NCI-H146 treated with DMSO at 0.1 percent for 48 hours (cell line): Measurements from ENCODE around the gene PUS7.
A peak's percentile ranks its signal among the peaks of the same experiment; 100 is the strongest.
"Not testable (repeated sequence)": the region's sequence is repeated elsewhere in the genome, so short reads cannot be mapped to it uniquely, and the experiment has no call there.

Source experiments
- DNase-seq: peaks from one replicate; lab custom pipeline; 2025; ENCODE audit not compliant: unreplicated experiment; lab: John Stamatoyannopoulos, UW

The PUS7 gene

DNA sequence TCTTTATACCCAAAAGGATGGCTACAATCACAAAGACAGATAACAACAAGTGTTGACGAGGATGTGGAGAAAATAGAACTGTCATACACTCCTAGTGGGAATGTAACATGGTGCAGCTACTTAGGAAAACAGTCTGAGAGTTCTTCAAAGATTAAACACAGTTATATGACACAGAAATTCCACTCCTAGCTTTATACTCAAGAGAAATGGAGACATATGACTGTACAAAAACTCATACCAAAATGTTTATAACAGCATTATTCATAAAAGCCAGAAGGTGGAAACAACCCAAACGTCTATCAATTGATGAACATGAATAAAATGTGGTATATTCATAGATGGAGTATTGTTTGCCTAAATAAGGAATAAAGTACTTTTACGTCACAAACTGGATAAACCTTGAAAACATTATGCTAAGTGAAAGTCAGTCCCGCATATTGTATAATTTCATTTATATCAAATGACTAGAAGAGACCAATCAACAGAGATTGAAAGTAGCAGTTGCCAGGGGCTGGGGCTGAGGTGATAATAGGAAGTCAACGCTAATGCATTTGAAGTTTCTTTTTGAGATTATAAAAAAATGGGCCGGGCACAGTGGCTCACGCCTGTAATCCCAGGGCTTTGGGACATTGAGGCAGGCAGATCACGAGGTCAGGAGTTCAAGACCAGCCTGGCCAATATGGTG lies 71.8 kb downstream of the PUS7 start:
- DNase-seq: no peak

DNA sequence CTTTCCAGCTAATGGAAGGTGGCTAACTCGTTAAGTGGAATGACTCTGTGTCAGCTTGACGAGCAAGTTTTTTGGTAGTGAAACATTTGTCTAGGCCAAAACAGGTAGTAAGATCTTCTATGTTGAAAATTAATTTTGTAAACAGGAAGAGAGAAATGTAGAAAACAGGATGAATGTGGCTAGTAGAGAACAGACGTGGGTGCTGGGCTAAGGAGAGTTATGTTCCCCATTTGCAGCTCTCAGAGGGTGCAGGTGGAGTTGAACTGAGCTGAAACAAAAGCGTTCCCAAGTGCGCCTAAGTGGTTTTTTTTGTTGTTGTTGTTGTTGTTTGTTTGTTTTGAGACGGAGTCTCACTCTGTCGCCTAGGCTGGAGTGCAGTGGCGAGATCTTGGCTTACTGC lies 73.9 kb downstream of the PUS7 start:
- no peak for DNase-seq

DNA sequence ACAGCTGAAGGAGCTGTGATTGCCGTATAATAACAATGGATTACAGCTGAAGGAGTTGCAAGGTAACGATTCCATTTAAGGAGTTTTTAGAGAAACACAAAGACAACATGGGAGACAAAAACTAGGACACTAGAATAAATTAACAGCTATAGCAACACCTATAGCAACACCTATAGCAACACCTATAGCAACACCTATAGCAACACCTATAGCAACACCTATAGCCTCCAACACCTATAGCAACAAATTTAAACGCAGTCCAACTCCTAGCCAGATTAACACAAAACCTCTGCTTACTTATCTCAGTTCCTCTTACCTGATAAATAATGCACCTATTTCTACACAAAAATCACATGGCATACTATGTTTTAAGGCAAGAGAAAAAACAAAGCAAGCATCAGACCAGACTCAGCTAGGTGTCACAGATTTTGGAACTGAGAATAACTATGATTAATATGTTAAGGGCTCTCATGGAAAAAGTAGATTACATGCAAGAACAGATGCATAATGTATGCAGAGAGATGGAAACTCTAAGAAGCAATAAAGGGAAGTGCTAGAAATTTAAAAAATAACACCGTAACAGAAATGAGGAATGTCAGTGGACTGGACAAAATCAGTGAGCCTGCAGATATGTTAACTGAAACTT lies 77.6 kb downstream of the PUS7 start:
- DNase-seq: no peak

DNA sequence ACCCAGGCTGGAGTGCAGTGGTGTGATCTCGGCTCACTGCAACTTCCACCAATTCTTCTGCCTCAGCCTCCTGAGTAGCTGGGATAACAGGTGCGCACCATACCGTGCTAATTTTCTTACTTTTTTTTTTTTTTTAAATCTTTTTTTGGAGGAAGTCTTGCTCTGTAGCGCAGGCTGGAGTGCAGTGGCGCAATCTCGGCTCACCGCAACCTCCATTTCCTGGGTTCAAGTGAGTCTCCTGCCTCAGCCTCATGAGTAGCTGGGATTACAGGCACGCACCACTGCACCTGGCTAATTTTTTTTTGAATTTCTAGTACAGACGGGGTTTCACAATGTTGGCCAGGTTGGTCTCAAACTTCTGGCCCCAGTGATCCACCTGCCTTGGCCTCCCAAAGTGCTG lies 79.9 kb downstream of the PUS7 start:
- not testable (repeated sequence) for DNase-seq

DNA sequence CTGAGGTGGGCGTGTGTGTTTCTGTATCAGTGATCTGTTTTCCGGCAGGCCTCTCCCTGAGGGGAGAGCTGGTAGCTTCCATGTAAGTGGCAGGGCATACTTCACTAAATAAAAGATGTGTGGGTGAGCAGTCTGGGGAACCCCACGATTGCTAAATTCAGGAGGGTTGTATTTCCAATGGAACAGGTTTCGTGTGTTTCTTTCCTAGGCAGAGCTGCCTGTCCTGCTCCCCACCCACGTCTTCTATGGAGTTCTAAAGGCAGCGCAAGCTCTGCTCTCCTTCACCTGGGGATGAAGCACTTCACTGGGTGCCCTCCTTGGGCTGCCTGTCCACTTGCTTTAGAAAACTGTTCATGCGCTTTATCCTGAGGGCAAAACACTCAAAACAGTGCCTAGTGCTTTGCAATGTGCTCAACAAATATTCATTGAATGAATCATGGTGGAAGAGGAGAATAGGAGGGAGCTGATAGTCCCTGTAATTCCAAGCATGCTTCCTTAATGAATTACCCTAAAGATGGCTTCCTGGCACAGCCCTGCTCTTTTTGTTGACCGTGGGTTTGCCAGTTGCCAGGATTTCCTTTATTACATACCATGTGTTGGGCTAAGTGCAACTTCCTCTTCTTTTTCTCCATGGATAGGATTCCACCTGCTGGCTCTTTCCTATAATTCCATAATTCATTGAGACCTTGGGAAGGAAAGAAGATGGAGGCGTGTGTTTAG lies 82.7 kb downstream of the PUS7 start:
- DNase-seq: peak; percentile 14

DNA sequence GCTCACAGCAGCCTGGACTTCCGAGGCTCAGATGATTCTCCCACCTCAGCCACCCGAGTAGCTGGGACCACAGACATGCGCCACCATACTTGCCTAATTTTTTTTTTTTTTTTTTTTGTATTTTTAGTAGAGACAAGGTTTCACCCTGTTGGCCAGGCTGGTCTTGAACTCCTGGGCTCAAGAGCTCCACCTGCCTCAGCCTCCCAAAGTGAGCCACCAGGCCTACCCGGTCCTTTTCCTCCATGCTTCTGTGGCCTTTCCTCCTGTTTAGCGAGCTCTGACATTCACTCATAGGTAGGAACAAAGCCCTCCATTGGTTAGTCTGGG lies 83.3 kb downstream of the PUS7 start:
- no peak for DNase-seq

DNA sequence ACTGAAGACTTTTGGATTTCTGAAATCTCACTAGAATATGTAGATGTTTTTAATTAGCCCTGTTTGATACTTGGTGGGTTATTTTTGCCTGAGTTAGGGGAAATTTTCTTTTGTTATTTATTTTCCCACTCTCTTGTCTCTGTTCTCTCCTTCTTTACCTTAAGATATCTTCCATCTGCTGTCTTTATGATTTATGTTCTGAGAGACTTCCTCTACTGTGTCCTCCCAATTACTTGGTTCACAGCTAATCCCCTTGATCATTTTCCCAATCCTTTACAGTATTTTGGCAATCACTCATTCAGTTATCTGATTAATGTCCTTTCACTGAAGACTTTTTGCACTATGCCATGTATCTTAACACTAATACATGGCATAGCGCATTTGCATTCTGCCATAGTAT lies 83.8 kb downstream of the PUS7 start:
- DNase-seq: no peak

DNA sequence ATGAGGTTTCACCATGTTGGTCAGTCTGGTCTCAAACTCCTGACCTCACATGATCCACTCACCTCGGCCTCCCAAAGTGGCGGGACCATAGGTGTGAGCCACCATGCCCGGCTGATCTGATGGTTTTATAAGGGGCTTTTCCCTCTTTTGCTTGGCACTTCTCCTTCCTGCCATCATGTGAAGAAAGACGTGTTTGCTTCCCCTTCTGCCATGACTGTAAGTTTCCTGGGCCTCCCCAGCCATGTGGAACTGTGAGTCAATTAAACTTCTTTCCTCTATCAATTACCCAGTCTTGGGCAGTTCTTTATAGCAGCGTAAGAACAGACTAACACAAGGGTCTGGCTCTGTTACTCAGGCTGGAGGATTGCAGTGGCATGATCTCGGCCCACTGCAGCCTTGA lies 84.7 kb downstream of the PUS7 start:
- not testable (repeated sequence) for DNase-seq

DNA sequence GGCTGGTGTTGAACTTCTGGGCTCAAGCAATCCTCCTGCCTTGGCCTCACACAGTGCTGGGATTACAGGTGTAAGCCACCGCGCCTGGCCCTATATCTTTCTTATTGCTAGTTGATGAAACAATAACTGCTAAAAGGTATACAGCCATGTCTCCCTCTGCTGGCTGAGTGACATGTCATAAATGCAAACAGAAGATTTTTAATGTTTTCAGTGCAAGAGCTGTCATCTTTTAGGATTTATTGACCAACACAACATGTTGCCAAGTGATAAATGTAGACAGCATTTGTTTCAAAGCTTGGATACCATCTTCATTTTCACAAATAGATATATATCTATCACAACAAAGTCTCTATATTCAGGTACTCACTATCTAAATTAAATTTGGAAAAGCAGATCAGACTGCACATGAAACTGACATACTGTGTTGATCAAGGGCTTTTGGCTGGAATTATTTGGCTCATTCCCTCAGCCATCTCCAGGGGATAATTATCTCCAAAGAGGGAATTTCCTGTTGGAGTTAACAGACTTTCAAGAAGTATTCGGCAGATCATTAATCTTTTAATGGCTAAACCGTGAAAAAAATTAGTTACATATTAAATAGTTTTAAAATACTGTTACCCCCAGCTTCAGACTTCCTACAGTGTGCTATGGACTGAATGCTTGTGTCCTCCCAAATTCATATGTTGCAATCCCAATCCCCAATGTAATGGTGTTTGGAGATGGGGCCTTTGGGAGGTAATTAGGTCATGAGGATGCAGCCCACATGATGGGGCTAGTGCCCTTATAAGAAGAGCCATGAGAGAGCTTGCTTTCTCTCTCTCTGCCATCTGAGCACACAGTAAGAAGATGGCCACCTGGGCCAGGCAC lies 92.1 kb downstream of the PUS7 start:
- DNase-seq: peak; percentile 31

DNA sequence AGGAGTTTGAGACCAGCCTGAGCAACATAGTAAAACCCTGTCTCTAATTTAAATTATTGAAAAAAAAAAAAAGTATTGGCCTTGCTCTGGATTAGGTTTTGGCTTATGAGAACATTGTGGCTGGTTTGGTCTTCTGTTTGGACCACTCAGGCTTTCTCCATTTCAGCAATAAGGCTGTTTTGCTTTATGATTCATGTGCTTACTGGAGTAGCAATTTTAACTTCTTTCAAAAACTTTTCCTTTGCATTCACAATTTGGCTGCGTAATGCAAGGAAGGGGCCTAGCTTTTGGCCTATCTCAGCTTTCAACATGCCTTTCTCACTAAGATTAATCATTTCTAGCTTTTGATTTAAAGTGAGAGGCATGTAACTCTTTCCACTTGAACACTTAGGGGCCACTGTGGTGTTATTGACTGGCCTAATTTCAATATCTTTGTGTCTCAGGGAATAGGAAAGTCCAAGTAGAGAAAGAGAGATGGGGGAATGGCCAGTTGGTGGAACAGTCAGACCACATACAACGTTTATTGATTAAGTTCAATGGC lies 95.4 kb downstream of the PUS7 start:
- no peak for DNase-seq

DNA sequence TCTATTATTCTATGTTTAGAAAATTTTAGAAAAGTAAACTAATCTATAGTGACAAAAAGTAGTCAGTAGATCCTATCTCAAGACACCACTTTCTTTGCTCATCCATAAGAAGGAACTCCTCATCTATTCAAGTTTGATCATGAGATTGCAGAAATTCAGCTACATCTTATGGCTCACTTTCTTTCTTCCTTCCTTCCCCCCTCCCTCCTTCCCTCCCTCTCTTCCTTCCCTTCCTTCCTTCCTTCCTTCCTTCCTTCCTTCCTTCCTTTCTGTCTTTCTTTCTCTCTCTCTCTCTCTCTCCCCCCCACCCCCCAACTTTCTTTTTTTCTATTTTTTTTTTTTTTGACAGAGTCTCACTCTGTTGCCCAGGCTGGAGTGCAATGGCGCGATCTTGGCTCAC lies 98.1 kb downstream of the PUS7 start:
- DNase-seq: no peak

DNA sequence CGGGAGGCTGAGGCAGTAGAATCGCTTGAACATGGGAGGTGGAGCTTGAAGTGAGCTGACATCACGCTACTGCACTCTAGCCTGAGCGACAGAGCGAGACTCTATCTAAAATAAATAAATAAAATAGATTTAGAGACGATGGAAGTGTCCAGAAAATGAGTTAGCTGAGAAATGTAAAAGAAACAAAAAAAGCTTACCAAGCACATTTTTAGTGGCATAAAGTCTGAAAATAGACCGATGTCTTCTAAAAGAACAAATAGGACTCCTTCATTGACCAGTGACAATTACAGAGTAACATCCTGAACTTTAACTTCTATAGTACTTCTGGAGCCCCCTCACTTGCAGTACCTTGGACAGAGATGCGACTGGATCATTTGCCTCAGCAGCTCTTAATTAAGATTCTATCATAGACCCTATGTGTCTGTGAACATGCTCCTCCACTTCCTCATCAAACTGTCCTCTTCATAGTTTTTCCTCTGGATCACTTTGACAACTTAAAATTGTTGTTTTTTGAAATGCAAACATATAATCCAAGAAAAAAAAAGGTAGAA lies 108.1 kb downstream of the PUS7 start:
- DNase-seq: no peak

DNA sequence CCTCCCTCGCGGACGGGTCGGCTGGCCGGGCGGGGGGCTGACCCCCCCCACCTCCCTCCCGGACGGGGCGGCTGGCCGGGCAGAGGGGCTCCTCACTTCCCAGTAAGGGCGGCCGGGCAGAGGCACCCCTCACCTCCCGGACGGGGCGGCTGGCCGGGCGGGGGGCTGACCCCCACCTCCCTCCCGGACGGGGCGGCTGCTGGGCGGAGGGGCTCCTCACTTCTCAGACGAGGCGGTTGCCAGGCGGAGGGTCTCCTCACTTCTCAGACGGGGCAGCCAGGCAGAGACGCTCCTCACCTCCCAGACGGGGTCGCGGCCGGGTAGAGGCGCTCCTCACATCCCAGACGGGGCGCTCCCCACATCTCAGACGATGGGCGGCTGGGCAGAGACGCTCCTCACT lies 111.3 kb downstream of the PUS7 start:
- not testable (repeated sequence) for DNase-seq

DNA sequence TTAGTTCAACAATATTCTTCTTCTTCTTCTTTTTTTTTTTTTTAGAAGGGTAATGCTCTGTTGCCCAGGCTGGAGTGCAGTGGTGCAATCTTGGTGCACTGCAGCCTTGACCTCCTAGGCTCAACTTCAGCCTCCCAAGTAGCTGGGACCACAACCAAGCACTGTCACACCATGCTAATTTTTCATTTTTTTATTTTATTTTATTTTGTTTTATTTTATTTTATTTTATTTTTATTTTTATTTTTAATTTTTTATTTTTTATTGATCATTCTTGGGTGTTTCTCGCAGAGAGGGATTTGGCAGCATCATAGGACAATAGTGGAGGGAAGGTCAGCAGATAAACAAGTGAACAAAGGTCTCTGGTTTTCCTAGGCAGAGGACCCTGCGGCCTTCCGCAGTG lies 112.3 kb downstream of the PUS7 start:
- DNase-seq: not testable (repeated sequence)

DNA sequence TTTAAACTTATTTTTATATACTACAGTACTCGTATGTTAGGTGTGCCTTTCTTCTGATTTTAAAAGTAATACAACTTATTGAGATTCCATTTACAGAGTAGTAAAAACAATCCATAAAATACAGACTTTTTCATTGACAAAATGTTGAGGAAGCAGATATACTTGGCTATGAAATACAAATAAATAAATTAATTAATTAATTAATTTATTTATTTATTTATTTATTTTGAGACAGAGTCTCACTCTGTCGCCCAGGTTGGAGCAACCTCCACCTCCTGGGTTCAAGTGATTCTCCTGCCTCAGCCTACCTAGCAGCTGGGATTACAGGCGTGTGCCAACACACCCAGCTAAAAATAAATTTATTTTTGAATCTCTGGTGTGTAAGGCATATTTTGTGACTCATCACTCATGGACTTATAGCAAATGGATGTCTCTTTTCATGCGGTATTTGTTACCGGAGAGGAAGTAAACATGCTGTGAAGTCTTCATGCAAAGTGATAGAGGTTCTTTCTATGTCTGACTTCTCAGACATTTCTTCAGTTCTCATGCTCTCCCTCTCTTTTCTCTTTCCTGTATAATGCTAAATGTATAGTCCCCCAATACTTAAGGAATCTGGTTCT lies 113.2 kb downstream of the PUS7 start:
- DNase-seq: no peak
